HG03469 (cell line): ENCODE measurements around the gene ARID4A.
"Not testable (repeated sequence)": the region's sequence is repeated elsewhere in the genome, so short reads cannot be mapped to it uniquely, and the experiment has no call there.

Experiments
- ATAC-seq: cut with Tn5 transposase; IDR thresholded peaks from one replicate; pipeline ENCODE4 v1.9.1; 2021; ENCODE audit warnings: mild to moderate bottlenecking, moderate library complexity, moderate number of reproducible peaks; ENCODE audit not compliant: unreplicated experiment

Gene ARID4A

DNA sequence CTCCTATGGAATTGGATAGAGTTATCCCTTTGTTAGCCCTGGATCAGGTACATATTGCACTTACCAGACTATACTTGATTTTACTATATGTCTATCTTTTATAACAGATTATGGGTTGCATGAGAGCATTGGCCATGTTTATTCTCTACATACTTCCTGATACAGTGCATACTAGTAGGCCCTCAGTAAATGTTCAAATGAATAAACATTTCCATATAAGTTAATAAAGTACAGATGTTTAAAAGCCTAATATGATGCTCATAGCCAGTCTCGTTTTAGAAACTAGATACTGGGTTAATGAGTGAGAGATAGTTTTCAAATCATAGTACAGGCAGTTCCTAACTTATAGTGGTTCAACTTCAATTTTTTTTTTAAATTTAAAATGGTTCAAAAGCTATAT lies 57.9 kb downstream of the ARID4A start:
- ATAC-seq, result no peak

GRCh38 chr14:58362272-58362671 lies 63.9 kb downstream of the ARID4A start:
- ATAC-seq, result not testable (repeated sequence)

DNA sequence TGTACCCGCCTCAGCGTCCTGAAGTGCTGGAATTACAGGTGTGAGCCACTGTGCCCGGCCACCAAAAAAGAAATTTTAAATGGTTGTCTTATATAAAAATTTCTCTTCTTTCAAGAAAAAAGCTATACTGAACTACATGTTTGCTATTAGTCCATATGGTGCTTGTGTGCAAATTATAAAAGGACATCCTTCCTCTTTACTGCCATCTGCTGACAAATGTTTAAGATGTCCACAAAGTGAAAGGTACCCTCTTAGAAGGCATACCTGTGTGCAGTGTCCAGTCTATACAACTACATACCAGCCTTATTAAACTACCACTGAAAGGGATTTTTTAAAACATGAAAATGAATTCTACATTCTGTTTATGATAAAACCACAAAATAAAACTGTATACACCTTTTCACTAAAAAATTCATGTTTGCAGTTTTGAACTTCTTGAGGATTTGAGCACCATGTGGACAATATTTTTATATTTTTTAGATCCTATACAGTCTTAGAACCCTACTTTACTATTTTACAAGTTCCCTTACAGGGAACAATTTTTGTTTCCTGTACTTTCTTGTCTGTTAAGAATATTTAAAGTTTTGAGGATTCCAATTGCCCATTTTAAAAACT lies 64.5 kb downstream of the ARID4A start:
- ATAC-seq, result no peak

DNA sequence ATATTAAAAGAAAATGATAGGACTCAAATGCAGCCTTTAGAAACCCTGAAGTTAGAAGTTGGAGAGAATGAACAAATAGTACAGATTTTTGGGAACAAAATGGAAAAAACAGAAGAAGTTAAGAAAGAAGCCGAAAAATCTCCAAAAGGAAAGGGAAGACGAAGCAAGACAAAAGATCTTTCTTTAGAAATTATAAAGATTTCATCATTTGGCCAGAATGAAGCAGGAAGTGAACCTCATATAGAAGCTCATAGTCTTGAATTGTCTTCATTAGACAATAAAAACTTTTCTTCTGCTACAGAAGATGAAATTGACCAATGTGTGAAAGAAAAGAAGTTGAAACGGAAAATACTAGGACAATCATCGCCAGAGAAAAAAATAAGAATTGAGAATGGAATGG lies 66.0 kb downstream of the ARID4A start:
- no peak for ATAC-seq

- ATAC-seq, result no peak
These were observed 68.9 kb downstream of the ARID4A start for GRCh38 chr14:58367296-58367695.

DNA sequence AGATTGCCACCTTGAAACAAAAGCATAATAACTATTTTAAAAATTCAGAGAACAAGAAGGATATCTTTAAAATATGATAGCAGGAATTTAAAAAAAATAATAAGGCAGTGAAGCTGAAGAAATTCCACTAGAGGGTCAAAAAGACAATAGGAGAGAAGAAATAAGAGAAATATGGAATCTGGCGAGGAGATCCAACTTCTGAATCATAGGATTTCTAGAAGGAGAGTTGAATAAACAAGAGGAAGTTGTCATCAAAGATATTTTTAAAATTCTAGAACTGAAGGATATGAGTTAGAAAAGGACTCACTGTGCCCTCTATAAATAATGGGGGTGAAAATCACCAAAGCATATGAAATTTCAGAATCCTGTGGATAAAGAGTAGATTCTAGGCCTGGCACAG lies 70.6 kb downstream of the ARID4A start:
- ATAC-seq, result no peak

DNA sequence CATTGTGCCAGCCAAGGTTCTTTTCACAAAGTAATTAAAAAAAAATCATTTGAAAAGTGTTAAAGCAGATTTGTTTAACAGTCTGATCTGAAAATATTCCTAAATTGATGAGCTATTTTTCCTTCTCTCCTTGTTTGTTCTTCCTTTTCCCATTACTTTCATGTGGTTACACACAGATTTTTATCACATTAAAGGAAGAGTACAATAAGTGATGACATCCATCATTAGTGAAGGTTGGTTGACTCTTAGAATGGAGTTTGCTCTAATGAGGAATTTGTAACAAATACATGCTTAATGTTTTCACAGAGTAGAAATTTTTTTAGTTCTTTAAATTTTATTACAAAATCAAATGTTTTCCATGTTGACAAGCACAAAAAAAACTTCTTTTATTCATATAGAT lies 78.4 kb downstream of the ARID4A start:
- no peak for ATAC-seq

GRCh38 chr14:58390830-58391229 lies 92.5 kb downstream of the ARID4A start:
- no peak for ATAC-seq

DNA sequence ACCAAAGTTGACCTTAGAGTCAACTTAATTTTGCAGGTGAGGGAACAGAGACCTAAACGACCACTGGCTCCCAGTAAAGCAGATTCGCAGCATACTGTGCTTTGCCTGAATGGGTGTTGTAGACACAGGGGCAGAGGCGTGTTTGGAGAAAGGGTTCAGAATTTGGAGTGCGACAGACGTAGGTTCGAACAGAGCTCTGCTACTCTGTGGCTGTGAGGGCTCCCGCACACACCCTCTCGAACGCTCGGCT lies 97.1 kb downstream of the ARID4A start:
- no peak for ATAC-seq

DNA sequence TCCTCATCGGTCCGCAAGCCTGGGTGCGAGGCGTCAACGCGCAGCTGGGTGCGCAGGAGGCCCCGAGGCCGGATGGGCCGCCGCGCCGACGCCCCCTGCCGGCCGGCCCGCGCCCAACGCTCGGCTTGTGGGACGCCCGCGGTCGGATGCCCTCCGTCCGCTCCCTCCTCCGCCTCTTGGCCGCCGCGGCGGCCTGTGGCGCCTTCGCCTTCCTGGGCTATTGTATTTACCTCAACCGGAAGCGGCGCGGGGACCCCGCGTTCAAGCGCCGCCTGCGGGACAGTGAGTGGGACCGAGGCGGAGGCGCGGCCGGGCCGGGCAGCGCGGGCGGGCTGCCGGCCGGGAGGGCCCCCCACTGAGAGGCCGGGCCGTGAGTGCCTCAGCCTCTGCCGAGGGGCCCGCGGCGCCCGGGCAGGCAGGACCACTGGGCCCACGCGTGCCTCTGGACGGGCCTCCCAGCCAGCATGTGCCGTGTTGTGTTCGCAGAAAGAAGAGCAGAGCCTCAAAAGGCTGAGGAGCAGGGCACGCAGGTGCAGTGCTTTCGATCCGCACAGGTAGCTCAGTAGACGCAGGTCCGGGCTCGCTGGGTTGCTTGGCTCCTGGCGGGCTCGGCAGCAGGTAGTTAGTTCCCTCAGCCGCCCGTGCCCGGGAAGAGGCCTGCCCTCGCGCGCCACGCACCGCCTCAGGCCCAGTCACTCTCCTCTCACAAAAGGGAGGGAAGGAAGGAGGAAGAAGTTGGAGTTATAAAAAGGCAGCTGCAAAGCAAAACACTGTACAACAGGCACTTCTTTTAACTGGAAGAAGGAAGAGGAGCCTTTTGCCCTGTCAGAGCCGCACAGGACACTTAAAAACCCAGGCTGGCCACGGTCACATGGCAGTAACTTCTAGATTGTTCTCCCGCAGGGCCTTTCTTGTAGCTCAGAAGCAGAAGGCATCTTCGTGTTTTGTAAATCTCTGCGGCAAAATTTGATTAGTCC lies 97.7 kb downstream of the ARID4A start, which contains the start of gene TOMM20L:
TSS of gene TOMM20L (plus strand) at position 119 of the 977 bp plus-strand sequence. CDS start at position 147, 28 bp downstream.
- peak; percentile 83 for ATAC-seq

GRCh38 chr14:58397156-58397555 lies 98.8 kb downstream of the ARID4A start:
- ATAC-seq, result no peak

DNA sequence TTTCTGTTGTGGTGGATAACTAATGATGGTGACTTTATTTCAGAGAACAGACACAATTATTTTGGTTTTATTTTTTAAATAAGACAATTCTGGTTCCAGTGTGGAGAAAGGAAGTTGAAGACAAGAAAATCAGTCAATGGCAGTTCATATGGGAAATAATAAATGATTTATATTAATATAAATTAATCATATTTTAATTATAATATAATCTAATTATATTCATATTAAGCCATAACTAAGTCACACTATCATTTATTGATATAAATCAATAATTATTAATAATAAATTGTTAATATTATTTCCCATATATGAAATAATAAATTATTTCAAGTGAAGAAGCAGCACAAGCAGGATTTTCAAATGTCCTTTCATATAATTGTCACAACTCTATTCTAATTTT lies 100.1 kb downstream of the ARID4A start:
- ATAC-seq, result no peak

- no peak for ATAC-seq
These were observed 100.5 kb downstream of the ARID4A start for GRCh38 chr14:58398895-58399294.

- ATAC-seq, result no peak
These were observed 103.2 kb downstream of the ARID4A start for GRCh38 chr14:58401587-58401986.

DNA sequence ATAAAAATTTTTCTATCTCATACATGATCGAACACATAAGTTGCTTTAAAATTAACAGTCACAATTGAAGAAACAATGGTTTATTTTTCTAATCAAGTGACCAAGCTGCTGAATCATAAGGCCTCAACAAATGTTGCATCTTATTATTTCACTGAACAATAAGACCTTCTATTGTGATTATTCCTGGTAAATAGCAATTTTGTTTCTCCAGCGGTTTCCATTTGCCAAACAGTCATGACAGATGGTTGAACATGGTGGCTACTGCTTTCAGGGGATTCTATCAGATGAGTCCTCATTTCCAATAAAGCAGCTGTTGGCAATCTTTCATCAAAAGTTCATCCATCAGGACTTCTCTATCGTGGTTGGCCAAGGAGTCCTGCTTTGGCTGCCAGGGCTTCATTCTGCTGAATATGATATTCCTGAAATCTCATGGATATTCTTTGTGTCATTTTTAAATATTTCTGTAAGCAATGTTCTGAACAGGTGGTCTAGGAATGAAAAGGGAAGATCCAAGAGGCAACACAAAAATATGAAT lies 110.4 kb downstream of the ARID4A start:
- ATAC-seq, result no peak

- ATAC-seq, result no peak
These were observed 116.5 kb downstream of the ARID4A start for GRCh38 chr14:58414845-58415244.

DNA sequence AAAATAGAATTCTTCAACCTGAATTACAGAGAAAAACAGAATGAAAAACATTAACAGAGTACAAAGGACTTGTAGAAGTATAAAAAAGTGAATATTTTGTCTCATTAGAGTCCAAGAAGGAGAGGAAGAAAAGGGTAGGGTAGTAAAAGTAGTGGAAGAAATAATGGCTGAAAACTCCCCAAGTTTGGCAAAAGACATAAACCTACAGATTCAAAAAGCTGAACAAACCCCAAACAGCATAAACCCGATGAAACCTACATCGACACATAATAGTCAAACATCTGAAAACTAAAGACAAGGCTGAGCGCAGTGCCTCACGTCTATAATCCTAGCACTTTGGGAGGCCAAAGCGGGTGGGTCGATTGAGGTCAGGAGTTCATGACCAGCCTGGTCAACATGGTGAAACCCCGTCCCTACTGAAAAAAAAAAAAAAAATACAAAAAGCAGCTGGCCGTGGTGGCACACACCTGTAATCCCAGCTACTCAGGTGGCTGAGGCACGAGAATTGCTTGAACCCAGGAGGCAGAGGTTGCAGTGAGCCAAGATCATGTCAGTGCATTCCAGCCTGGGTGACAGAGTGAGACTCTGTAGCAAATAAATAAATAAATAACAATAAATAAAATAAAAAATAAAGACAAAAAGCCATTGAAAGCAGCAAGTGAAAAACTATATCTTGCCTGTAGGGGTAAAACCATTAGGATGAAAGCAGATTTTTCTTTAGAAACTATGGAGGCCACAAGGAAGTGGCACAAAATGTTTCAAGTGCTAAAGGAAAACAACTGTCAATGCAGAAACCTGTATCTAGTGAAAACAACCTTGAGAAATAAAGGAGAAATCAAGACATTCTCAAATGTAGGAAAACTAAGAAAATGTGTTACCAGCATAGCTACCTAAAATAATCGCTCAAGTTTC lies 117.5 kb downstream of the ARID4A start:
- ATAC-seq, result no peak

GRCh38 chr14:58416934-58417333 lies 118.6 kb downstream of the ARID4A start:
- not testable (repeated sequence) for ATAC-seq
